Stimulated activated CD4-positive, alpha-beta T cell treated with anti-CD3 and anti-CD28 coated beads, Interleukin-12 subunit alpha, Interleukin-12 subunit beta, amount 100 ng/mL, for 4 hours (primary cell): ENCODE data around the gene PEF1.
"Not testable (repeated sequence)": the region's sequence is repeated elsewhere in the genome, so short reads cannot be mapped to it uniquely, and the experiment has no call there.

Experiments used
- DNase-seq: peaks from one replicate; pipeline ENCODE4 v3.0.0-alpha.2; 2020

Gene PEF1

DNA sequence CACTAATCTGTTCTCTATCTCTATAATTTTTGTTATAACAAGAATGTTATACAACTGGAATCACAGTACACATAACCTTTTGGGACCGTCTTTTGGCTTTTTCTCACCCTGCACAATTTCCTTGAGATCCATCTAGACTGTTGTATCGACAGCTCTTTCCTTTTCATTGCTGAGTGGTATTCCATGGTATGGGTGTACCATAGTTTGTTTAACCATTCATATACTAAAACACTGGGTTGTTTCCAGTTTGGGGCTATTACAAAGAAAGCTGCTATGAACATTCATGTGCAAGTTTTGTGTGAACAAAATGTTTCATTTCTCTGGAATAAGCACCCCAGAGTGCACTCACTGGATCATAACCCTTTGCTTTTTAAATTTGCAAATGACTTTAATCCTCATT, 42.6 kb downstream of the PEF1 start:
- DNase-seq: no peak

DNA sequence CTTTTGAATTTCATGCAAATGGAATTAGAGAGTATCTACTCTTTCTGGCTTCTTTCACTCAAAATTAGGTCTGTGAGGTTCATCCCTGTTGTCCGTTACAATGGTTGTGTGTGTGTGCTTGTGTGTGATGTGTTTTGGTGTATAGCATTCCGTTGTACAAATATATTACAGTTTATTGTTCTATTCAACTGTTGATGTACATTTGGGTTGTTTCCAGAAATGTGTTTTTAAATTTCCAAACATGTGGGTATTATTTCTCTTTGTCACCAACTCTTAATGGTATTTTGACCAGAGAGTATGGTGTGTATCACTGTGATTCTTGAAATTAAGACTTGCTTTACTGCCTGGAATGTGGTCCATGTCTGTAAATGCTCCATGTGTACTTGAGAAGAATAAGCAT, 44.0 kb downstream of the PEF1 start:
- DNase-seq: no peak

DNA sequence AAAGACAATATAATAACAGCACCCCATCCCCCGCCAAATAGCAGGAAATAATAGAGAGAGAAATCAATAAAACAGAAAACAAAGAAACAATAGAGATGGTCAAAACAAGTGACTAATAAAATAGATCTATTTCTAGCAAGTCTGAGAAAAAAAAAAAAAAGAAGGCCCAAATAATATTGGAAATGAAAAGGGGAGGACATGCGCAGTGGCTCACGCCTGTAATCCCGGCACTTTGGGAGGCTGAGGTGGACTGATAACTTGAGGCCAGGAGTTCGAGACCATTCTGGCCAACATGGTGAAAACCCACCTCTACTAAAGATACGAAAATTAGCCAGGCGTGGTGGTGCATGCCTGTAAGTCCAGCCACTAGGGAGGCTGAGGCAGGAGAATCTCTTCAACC, 45.7 kb downstream of the PEF1 start:
- DNase-seq: no peak

DNA sequence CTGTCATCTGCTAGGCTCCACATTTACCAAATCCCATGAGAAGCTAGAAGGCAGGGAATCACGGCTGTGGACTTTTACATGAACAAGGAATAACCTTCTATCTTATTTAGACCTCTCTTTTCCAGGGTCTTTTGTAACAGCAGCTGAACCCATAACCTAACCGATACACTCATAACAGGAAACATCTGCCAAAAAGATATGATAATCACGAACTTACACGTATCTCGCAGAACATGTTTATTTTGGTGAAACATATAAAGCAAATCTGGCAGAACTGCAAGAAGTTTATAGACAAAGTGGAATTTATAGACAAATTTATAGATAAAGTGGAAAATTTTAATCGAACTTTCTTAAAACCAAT, 48.0 kb downstream of the PEF1 start:
- DNase-seq: no peak

DNA sequence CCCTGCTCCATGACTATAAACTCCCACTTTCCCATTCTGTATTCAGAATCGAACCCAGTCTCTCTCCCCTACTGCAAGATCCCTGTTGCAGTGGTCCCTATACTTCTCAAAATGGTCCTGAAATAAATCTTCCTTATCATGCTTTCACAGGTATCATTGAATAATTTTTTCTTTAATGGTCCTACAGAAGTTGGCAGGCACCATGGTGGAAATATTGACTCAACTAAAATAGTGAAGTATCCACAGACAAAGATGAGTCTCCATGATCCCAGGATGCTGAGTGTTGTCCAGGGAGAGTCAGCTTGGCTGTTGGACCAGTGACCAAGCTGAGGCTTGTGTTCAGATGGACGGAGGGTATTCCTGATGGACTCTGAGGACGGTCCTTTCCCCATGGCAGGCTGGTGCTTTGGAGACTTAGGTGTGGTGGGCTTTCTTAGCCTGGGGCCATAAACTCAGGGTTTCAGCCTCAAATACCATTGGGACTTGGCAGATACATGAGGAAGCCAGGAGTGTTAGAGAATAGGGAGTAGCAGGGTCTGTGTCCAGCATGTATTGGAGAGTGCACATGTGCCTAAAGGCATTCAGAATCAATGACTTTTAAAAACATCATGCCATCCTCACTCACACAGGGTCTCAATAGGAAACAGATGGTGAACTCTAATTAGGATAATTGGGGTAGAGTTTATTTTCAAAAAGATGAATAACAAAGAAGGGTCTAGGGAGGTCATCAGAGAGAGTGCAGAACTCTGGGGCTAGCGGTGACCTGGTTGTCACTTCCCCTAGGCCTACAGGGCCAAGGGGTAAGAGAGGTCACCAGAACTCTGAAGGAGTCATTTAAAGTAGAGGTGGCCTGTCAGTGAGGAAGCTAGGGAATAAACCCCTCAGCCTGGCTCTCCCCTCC, 48.6 kb downstream of the PEF1 start:
- no peak for DNase-seq

DNA sequence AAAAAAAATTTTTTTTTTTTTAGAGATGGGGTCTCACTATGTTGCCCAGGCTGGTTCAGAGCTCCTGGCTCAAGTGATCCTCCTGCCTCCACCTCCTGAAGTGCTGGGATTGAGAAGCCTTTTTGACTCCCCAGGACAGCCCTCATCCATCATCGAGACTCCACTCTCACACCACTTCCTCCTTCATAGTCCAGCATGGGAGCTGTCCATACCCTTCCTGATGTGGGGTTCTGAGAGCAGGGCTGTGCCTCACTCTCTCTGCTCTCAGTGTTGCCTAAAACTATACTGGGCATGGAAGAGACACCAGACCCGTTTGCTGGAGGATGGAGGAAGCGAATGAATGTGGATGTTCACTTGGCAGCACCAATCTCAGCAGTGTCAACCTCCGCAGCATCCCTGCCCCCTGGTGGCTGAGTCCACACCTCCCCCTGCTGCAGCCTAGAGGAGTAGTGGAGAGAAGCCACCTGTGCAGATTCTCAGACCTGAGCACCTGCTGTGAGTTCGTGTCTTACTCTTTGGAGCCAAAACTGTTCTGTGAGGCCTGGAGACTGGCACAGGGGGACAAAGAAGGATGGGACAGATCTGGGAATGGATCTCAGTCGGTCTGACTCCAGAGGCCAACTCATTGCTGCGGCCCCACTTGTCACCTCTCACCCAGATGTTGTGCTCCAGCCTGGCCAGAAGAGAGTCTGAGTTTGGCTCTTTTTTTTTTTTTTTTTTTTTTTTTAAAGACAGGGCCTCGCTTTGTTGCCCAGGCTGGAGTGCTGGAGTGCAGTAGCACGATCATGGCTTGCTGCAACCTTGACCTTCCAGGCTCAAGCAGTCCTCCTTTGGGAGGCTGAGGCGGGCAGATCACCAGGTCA, 50.7 kb downstream of the PEF1 start:
- DNase-seq: peak; percentile 61

DNA sequence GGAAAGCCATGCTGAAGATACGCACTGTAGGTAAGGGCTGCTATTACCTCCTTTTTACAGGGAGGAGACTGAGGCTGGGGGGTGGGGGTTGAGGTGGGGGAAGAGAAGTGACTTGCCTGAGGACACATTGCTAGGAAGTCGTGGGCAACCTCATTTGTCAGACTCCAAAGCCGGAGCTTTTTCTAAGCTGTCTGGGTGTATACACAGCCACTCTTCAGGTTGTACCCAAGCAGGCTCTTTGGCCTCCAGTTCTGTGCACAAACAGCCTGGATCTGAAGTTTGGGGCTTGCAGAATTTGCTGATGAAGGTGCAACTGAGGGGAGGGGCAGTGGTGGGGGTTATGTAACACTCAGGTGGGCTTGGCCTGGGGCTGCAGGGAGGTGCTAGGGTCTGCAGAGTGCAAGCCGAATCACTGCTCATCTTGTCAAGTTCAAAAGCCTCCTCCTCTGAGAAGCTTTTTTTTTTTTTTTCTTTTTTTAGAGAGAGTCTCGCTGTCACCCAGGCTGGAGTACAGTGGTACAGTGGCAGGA, 51.5 kb downstream of the PEF1 start:
- DNase-seq: no peak

DNA sequence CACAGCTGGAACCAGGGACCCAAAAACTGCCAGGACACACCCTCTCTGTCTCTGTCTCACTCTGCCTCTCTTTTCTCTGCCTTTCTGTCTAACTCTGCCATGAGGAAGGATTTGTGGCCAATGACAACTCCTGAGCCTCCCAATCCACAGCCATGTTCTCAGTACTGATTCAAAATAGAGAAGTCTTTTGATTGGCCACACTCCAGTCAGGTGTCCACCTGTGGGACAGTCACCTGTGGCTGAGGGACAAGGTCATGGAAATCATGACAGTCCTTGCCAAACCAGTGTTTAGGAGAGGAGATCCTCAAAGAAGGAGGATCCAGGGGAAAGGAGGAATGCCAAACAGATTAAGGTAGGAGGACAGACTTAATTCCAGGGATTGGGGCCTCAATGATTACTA, 52.5 kb downstream of the PEF1 start:
- DNase-seq: no peak

DNA sequence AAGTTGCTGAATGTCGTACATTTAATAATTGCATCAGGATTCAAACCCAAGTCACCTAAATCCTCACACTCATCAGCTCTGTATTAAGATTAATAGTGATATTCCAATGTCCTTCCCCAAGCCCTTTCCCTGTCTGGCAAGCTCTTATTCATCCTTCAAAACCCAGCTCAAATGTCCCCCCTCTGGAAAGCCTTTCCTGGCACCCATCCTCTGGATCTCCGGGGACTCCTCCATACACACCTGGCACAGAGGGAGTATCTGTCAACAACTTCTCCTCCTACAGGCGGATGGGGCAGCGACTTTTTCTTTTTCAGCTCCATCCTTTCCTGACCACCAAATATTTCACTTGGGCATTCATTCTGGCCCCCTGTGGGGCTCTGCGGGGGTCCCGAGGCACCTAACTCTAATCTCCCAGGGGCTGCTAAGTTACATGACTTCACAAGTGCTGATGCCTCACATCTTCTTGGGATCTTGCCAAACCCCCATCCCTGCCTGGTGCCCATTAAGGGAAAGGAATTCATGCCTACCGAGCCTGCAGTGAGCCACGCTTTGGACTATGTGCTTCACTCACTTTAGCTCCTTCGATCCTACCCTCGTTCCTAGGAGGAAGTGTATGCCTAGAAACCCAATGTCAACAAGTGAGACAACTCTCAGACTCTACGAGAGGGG, 53.1 kb downstream of the PEF1 start:
- no peak for DNase-seq

DNA sequence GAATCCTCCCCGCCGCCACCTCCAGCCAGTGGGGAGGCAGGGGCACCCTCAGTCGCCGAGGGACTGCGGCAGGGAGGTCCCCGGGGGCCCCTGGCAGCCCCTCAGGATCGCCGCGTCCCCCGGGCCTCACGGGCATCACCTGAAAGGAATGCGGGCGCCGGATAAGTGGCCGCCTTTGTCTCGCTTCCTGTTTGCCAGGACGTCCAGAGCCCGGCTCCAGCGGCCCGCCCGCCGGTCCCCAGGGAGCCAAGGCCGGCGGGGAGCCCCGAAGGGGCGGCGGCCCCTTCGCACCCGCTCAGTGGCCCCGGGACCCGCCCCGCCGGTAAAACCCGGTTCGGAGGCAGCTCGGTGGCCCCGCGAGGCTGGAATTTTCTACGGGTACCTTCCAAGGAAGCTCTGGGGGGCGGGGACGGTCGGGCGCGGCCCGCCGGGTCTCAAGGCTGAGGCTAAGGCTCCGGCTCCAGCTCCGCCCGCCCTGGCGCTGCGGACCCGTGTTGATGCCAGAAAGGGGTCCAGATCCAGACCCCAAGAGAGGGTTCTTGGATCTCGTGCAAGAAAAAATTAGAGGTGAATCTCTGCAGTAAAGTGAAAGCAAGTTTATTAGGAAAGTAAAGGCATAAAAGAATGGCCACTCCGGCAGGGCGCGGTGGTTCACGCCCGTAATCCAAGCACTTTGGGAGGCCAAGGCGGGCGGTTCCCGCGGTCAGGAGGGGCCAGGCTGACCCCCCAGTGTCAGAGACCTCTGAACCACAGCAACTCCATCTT, 55.7 kb downstream of the PEF1 start:
- DNase-seq: no peak

DNA sequence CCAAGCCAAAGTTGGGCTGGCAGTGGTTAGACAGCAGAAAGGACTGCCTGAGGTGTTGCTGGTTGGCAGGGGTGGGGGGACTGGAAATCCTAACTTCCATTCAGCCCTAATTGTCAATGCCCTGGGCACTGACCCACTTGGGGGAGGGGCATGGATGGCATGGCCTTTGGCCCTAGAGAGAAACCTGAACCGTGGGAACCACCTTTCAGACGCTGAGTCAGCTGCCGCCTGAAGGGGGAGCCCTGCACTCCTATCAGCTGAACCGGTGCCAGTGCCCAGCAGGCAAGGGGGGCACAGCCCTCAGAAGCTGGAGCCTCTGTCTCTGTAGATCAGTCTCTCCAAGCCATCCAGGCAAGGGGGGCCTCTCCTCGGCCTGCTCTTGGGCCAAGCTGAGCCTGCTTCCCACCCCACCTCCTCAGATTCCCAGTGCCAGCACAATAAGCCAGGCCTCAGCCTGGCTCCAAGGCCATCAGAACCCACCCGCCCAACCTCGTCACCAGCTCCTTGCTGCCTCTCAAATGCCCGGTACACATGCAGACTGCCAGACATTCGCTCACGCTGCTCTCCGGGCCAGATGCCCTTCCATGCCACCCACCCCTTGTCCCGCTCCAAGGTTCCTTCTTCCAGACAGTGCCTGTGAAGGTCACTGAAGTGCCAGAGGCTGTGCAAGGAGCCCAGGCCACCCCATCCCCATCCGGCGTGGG, 56.8 kb downstream of the PEF1 start:
- DNase-seq: peak; percentile 46

DNA sequence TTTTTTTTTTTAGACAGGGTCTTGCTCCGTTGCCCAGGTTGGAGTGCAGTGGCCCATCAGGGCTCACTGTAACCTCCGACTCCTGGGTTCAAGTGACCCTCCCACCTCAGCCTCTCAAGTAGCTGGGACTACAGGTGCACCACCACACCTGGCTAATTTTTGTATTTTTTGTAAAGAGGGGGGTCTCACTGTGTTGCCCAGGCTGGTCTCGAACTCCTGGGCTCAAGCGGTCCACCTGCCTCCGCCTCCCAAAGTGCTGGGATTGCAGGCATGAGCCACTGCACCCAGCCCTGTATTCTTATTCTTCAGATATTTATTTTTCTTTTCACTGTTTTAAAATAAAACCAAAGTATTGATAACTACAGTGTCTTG, 57.4 kb downstream of the PEF1 start:
- not testable (repeated sequence) for DNase-seq

DNA sequence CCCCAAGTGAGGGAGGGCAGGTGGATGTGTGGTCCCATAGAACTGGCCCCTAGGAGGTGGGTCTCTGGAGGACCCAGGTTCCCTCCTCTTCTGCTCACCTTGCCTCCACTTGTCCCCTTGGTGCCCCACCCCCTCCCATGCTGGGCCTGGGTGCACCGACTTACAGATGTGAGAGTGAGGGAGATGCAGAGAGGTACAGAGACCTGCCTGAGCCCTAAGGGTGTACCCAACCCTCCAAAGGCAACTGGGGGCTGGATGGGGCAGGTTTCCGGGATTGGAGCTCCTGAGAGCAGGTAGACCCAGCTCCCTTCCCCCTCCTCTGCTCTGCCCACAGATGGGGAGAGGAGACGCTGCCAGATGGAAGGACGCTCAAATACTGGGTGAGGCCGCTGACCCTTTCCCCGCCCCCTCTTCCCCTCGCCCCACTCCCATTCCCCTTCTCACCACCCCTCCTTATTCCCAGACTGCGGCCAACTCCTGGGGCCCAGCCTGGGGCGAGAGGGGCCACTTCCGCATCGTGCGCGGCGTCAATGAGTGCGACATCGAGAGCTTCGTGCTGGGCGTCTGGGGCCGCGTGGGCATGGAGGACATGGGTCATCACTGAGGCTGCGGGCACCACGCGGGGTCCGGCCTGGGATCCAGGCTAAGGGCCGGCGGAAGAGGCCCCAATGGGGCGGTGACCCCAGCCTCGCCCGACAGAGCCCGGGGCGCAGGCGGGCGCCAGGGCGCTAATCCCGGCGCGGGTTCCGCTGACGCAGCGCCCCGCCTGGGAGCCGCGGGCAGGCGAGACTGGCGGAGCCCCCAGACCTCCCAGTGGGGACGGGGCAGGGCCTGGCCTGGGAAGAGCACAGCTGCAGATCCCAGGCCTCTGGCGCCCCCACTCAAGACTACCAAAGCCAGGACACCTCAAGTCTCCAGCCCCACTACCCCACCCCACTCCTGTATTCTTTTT, 58.0 kb downstream of the PEF1 start:
- no peak for DNase-seq

DNA sequence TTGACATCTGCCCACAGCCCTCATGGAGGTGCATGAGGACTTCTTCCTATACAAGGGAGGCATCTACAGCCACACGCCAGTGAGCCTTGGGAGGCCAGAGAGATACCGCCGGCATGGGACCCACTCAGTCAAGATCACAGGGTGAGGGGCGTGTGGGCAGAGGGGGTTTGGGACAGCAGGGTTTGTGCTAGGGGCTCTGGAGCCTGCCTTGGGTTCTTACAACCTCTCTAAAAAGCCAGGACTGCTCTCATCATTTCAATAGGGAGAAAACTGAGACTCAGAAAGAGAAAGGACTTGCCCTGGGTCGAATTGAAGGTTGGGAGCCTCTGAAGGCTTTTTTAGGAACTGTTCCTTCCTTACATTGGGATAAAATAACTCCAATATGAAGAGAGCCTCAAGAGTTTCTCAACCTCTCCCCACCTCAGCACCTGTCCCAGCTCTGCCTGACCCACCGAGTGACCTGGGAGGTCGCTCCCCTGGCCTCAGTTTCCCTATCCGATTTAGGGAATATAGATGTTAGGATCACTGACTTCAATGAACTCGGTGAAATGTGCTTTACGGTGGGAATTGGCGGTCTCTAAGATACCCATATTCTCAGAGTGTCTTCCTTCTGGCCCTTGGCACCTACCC, 58.8 kb downstream of the PEF1 start:
- DNase-seq: no peak

DNA sequence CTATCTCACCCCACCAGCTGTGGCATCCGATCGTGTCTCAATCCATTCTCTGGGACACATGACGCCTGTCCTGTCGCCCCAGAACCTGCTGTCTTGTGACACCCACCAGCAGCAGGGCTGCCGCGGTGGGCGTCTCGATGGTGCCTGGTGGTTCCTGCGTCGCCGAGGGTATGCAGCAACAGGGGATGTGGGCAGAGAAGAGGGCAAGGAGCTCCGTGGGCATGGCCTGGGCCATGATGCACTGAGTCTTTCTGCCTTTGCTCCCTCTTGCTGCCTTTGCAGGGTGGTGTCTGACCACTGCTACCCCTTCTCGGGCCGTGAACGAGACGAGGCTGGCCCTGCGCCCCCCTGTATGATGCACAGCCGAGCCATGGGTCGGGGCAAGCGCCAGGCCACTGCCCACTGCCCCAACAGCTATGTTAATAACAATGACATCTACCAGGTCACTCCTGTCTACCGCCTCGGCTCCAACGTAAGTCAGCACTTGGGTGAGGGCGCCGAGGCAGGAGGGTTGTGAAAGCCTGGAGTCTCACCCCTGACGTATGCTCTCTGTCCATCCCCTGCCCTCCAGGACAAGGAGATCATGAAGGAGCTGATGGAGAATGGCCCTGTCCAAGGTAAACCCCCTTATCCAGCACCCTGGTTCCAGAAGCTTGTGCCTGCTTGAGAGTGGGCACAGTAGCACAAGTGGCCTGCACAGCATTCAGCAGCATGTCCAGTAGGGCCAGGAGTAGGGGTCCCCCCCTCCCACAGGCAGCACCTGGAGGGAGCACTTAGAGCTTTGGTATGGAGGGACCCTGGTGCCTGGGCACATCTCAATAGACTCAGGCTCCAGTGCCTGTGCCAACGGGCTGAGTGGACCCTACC, 59.6 kb downstream of the PEF1 start:
- no peak for DNase-seq

DNA sequence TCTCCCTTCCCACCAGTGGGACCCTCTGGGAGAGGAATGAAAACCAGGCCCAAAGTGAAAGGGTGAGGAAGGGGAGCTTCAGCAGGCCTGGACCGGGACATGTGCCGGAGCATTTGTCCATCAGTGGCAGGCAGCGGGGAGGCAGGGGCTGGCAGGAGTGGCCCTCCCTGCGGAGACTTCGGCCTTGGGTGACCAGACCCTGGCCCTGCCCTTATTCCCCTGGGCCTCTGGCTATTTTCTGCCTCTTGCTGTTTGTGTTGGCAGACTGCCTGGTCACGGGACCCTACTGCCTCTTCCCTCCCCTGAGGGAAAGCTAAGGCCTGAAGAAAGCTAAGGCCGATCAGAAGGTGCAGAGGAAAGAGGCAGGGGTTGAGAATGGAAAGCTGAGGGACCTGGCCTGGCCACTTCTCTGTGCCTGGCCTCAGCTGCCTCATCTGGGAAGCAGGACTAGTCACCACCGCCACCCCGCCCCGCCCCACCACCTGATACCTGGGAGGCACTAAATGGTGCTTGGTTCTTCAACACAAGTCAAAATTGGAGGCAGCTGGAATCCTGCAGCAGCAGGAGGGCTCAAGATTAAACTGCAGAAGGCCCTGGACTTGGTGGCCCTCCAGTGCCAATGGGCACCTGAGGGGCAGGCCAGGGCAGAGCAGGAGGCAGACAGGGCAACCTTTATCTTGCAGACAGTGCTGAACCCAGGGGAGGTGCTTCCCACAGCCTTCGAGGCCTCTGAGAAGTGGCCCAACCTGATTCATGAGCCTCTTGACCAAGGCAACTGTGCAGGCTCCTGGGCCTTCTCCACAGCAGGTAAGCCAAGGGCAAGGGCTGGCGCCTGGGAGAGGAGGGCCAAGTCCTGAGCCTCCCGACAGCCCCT, 60.4 kb downstream of the PEF1 start:
- DNase-seq: no peak

DNA sequence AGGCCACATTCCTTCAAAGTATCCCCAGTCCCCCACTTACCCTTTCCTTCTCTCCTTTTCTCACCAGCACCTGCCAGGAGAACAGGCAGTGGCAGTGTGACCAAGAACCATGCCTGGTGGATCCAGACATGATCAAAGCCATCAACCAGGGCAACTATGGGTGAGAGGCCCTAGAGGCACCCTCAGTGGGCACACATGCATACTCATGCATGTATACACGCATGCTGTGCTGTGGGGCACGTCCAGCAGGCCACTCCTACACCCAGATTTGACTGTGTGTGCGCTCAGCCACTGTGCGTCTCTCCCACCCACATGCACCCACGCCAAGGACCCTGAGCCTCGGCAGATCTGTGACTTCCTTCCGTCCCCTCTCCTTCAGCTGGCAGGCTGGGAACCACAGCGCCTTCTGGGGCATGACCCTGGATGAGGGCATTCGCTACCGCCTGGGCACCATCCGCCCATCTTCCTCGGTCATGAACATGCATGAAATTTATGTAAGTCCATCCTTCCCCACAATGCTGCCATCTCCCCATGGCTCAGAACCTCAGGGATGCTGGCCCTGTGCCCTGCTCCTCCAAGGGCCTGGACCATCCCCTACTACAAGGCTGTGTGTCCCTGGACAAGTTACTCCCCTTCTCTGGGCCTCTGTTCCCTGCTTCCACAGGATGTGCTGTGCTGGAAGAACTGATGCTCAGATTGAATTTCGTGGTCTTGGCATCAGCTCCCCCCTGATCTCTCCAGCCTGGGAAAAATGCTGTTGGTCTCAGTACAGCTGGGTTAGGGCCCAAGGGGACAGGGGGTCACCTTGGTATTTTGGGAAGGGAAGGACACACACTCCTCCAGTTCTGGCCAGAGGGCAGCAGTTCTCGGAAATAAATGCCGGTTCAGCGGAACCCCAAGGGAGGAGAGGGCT, 61.3 kb downstream of the PEF1 start:
- no peak for DNase-seq
